Cardiac fibroblast (primary cell): Measurements from ENCODE around the gene CBLN4.

Experiments used
- DNase-seq, 2 donors: peaks; one replicate each; pipeline versions ENCODE4 v3.0.0 to v3.0.0-alpha.2; 2010; ENCODE audit warnings: low read depth in 2 of 2
- H3K4me3 ChIP-seq, 2 donors: replicated peaks in 1 of 2; 1 replicate in 1 of 2; 2 replicates in 1 of 2; pipeline ENCODE4 v1.5.1; 2011; ENCODE audit warnings: low read depth in 2 of 2, low read length in 2 of 2, mild to moderate bottlenecking in 2 of 2, moderate library complexity in 1 of 2
- CTCF ChIP-seq: IDR thresholded peaks from one replicate; pipeline ENCODE4 v1.5.1; 2011; ENCODE audit warnings: low read depth, mild to moderate bottlenecking, low read length, inconsistent platforms

Gene CBLN4

DNA sequence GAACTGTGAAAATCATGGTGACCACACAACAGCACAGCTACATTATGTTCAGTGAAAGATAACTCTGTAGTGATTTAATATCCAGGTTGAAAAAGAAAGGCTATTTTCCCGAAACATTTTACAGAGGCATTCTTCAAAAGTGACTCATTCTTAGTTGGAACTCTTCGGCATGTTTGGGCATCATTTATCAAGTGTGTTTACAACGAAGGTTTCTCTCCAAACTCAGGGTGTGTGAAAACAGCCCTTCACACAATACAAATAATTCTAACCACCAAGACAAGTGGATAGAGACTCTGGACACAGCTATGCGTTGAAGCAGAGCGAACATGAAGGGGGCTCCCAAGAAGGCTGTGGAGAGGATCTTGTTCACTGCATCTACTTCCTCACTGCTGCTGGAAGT lies 57.6 kb downstream of the CBLN4 start:
- TF ChIP-seq CTCF: no peak
- DNase-seq: no peak
- H3K4me3 ChIP-seq: no peak overlapping the region
